Measurements from ENCODE around the gene NANOS2.

The NANOS2 gene

DNA sequence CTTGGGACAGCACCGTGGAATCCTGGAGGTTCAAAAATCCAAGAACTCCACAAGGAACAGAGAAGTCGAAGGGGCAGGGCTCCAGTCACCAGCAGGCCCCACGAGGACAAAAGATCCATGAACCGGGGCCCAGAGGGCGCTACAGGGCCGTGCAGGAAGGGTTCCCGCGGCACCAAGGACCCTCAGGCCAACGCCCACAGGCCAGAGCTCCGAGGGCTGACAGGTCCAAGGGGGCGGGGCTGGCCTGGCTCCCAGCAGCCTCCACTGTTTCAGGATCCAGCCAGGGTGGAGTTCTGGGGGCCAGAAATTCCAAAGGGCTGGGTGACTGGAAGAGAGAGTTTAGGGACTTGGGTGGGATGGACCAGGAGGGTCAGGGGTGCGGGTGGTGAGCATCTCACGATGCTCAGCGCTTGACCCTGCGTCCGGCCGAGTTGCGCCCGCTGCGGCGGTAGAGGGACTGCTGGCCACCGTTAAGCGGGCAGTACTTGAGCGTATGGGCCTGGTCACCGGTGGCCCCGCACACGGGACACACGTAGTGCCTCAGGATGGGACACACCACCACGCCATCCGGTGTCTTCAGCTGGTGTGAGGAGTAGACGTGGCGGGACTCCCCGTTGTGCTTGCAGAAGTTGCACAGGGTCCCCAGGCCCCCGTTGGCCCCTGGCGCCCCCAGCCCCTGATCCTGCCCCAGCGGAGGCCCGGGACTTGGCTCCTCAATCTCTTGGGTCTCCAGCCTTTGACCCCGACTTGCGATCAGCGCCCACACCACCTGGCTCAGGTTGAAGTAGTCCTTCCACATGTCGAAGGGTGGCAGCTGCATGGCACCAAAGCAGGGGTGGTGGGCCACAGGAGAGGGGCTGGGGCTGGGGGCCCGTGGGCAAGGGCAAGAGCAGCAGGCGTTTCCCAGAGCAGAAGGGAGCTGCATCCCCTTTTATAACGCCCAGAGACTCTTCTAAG, at the start of gene NANOS2:
Gene NANOS2, minus strand, starts transcription at position 905 of the 957 bp plus-strand sequence. Its CDS starts 85 bp downstream, at position 820.
- no peak for DNase-seq (ENCODE audit: low read depth)

DNA sequence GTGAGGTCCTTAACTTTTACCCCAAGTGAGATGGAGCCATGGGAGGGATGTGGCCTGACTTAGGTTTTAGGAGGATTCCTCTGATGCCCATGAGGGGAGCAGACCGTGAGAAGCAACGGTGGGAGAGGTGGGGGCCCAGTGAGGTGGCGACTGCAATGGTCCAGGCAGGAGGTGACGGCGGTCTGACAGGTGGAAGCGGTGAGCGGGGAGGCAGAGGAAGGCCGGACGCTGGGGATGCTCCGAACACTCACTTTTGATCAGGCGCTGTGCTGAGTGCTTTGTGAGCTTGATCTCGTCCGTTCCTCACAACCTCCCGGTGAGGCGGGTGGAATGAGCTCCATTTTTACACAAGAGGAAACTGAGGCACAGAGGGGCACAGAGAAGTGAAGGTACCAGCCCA, 47.4 kb upstream of the NANOS2 start:
- no peak for DNase-seq (ENCODE audit: low read depth)

DNA sequence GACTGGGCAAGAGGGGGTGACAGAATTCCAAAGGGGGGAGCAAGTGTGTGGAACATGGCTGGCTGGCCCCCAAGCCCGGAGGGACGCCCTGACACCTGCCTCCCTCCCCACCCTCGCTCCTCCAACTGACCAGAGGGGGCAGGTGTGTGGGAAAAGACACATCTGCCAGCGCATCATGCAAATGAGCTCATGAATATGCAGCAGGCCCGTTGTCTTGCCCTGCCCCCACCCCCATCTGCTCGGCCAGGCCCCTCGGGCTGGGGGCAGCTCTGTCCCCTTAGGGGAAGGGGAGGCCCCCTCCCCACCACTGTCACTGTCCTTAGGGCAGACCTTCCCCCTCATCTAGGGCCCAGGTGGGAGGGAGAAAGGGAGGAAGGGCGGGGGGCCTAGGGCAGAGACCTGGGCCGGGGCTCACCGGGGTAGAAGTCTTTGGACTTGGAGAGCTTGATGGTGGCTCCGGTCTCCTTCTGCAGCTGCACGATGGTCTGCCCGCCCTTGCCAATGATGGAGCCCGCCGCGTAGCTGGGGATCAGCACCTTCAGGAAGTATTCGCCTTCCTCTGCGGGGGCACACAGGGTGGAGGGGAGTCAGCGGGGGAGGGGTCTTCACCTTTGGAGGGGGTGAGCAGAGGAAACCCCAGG, 46.1 kb upstream of the NANOS2 start:
- no peak for DNase-seq (ENCODE audit: low read depth)

DNA sequence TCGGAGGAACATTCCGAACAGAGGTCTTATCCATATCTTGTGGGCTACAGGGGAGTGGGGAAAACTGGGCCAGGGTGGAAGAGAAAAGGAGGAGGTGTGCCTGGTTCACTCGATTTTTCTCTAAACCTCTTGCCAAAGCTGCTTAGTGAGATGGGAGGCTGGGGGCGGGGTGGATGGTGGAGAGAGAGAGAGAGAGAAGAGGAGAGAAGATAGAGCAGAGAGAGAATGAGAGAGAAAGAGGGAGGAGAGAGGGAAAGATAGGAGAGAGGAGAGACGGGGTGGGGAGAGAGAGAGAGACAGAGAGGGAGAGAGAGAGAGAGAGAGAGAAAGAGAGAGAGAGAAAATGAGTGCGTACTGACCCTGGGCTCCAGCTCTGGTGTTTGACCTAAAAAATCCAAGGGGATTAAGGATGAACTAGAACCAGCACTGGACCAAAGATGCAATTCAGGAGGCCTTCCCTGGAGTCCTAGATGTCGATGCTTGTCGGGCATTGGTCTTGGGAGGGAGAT, 45.0 kb upstream of the NANOS2 start:
- DNase-seq (ENCODE audit: low read depth): no peak

DNA sequence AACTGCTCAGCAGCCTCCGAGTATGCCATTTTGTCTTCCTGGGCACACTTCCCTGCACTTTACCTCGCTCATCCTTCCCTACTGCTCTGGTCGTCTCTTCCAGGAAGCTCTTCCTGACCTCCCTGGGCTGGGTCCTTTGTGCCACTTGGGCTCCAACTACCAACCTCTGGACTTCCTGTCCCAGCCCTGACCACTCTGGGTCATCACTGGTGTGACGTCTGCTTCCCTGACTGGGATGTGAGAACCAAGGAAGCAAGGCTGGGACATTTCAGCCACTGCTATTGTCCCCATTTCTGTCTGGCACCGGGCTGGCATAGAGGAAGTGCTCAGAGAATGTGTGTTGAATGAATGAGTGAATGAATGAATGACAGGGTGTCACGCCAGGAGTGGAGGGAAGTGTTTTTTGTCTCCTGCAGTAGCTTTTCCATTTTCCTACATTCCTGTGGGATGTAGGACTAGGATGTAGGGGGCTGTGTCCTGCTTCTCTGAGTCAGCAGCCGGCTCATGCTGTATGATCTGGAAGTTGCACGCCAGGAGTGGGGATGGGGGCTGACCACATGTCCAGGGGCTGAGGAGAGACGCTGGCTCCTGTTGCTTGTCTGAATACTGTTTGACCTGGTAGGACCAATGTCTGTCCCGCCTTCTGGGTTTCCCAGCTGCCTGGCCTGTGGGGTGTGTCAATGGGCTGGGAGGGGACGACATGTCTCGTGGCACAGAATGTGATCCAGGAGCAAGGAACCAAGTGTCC, 44.4 kb upstream of the NANOS2 start:
- DNase-seq (ENCODE audit: low read depth): no peak

DNA sequence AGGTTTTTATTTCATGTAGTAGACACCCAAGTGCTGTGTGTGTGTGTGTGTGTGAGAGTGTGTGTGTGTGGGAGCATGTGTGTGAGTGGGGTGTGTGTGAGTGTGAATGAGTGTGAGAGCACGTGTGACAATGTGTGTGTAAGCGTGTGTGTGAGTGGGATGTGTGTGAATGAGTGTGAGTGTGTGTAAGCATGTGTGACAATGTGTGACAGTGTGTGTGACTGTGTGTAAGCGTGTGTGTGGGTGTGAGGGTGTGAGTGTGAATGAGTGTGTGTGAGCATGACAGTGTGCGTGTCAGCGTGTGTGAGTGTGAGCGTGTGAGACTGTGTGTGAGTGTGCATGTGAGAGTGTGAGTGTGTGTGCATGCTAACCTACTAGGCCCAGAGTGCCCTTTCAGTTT, 43.7 kb upstream of the NANOS2 start:
- DNase-seq (ENCODE audit: low read depth): no peak

DNA sequence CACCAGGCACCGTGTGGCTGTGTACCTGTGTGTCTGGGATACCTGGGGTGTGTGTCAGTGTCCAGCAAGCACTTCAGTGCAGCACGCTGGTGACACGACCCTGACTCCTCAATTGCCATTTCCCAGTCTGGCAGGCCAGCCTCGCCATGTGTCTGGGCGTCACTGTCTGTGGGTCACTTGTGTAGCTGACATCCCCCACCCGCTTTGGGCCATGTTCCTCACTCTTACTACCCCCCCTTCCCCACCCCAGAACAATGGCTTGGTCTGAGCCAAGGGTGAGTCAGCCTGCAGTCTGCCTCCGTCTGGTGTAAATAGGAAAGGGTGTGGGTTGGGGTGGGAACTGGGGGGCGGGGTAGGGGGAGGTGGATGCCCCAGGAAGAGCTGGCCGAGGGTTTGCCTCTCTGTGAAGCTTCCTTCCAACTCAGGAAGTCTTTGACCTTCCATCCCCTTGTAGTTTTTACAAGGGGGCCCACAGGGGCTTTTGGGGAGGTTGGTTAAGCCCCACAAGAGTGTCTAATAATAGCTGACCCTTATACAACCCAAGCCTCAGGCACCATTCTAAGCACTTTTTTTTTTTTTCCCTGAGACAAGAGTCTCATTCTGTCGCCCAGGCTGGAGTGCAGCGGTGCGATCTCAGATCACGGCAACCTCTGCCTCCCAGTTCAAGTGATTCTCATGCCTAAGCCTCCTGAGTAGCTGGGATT, 41.5 kb upstream of the NANOS2 start:
- no peak for DNase-seq (ENCODE audit: low read depth)

DNA sequence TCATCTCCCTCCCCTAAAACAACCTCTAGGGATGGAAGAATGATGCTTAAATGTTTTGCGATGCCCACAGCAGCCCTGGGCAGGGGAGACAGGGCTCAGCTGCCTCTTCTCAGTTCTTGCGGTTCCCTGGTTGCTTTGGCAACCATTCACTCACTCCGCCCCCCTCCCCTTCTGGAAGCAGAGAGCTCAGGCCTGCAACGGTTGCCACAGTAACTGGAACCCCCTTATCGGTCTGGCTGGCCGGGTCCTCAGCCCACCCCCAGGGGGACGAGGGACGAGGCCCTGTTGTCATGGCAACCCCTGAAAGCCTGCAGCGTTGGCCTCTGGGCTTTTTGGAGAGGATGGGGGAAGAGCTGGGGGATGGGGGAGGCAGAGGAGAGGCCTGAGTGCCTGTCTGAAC, 39.6 kb upstream of the NANOS2 start:
- no peak for DNase-seq (ENCODE audit: low read depth)

DNA sequence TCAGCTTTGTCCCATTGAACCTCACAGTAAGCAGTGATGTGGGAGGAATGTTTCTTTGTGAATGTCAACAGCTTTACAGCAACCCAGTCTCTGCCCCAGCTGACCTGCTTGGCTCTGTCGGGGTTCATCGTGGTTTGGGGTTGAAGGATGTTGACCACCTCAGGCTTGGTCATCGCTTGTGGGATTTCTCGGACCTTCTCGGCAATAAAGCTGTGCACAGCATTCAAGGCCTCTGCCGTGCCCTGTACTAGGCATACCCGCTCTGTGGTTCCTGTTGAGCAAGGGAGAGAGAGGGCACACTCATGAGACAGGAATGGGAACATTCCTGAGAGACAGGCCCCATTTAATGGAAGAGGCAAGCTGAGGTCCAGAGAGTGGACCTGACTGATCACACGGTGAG, 39.1 kb upstream of the NANOS2 start:
- no peak for DNase-seq (ENCODE audit: low read depth)

DNA sequence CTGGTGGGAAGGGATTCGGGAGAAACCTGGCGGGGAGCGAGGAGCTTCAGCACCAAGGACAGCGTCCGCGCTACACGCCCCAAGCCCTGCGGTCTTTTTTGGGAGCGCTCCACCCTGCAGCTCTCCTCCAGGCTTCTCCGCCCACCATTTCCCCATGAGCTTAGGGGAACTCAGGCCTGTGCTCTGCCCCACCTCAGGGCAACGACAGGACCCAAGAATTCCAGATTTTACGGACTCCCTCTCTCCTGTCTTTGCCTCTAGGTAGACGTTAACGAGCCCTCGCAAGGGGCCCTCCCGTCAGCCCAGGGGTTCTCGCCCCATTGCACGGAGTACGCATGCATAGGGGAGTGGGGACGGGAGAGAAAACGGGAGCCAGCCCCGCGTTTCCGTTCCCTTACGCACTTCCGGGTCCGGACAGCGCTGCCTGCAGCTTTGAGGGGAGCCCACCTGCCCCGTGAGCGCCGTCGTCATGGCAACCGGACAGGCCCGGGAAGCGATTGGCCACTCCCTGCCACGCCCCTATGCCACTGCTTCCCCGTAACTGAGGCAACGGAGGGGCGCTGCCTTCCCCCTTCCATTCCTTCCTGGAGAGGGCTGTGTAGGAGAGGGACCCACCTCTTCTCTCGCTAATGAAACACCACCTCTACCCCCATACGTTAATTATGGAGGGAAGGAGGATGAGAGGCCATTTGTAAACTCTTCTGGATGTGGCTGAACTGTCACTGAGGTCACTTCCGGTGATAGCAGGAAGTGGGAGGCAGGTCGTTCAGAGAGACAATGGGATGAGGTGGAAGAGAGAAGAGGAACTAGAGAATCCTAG, 38.3 kb upstream of the NANOS2 start:
- peak; percentile 8 for DNase-seq (ENCODE audit: low read depth)

DNA sequence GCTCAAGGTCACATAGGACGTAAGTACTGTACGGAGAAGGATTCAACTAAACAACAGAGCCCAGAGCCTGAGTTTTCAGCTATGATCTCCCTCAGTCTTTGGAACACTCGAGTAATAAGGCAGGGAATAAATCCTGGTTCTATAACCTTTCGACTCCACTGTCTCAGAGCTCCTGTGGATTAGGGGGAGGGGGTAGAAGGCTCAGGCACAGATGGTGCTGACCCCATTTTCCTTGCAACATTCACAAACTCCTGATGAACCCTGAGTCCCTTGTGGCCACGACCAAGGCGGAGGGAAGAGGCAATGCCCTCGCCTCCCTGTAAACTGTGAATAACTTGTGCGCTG, 37.7 kb upstream of the NANOS2 start:
- no peak for DNase-seq (ENCODE audit: low read depth)

DNA sequence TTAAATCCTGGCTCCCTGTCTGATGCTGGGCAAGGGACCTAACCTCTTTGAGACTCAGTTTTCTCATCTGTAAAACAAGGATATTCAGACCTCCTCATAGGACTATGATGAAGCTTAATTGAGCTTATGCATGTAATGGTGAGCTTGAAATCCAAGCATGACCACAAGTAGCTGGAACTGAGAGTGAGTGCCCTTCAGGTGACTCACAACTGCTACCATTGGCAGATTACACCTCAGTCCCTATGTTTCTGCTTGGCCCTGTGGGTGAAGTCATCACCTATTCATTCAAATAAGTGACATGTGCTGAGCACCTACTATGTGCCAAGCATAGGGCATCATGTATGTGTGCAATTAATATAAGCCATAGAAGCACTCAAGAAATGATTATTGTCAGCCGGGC, 33.3 kb upstream of the NANOS2 start:
- no peak for DNase-seq (ENCODE audit: low read depth)

DNA sequence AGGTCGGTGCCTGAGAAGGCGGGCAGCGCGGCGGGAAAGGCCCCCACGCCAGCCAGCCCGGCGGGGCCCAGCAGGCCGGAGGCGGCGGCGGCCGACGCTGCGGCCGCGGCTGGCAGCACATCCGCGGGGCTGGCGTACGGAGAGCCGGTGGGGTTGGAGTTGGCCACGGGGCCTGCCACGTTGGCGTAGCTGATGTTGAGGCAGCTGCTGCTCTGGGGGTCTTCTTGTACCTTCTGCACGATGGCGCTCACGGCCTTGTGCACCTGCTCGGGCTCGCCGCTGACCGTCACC, 25.9 kb upstream of the NANOS2 start:
- no peak for DNase-seq (ENCODE audit: low read depth)

DNA sequence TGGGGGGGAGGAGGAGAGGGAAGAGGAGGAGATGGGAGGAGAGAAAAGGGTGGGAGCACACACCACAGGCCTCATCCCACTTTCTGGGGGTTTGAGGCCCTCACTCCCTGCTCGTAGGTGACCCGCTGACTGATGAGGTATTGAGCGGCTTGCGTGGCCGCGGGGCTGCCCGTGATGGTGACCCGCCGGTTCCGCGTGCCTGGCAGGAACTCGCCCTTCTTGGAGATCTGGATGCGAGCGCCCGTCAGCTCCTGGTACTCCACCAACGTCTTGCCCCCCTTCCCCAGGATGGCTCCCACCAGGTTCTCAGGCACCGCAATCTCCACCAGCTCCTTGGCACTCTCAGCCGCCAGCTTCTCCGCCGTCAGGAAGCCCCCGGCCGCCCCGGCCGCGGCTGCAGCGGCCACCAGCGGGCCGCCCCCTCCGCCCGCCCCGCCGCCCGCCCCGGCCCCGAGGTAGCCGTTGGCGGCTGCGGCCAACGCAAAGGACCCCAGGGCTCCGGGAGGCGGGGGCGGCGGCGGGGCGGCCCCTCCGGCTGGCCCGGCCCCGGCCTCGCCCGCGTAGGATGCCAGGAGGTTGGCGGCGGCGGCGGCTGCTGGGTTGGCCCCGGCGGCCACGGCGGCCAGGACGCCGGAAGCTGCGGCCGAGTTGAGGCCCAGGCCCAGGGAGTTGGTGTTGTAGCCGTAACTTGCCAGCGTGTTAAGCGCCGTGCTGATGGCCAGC, 25.4 kb upstream of the NANOS2 start:
- no peak for DNase-seq (ENCODE audit: low read depth)

DNA sequence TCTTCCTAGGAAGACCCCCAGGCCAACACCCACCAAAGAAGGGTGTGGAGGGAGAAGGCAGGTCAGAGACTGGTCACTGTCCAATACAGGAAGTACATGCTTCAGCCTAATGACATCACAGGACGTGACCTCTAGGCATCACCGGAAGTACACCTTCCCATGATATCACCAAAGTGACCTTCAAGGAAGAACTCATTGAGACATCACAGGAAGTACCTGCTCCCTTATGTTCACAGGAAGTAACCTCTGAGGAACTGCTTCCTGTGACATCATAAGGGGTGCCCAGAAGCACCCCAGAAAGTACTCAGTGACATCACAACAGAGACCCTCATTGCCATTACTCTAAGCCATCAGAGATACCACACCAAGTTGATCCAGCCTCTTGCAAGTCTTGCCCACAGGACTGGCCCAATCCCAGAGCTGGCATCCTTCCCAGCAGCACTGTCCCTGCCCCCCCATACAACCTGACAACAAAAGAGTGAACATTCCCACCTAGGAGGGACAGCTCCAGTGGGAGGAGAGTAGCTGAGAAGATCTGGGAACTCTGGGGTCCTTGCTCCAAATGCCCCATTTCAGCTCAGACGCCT, 24.2 kb upstream of the NANOS2 start:
- no peak for DNase-seq (ENCODE audit: low read depth)

DNA sequence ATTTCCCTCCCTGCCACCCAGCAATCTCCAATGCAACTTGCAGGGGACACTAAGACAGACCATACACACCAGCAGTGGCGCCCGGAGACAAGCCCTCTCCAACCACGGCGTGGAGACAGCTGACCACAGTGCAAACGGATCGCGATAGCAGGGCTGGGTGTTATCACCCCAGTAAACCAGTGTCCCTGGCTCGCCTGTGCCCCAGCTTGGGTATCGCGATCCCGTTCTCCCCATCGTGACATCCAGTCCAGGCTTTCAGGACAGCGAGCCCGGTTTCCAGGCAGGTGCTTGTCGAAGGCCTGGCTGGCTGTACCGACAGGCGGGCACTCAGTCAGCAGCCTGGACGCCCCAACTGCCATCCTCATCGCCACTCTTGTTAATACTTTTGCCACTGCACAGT, 20.7 kb upstream of the NANOS2 start:
- DNase-seq (ENCODE audit: low read depth): no peak

DNA sequence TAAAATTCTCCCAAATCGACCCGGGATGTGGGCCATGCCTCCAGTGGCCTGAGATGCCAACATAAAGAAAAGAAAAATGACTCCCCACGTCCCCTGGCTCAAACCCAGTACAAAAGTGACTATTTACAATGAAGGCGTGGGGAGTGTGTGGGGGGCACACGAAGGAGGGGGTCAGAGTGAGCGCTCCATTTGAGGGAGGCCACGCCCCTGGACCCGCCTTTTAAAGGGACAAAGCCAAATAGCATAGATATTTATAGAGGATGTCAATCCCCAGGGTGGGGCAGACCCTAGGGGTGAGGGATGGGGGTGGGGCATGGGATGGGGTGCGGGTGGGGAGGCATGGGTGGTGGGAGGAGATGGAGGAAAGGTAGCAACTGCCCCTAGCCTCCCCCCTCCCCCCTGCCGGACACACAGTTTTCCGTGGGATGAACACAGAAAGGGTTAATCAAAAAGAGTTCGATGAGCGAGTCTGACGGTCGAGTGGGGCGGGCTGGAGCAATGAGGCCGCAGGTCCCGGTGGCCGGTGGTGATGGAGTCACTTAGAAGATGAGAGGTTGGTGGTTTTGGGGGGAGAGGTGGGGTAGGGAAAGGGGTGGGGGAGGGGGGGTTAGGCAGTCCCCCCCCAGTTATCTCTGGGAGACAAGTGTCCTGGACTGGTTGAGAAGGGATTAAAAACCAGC, 20.1 kb upstream of the NANOS2 start:
- DNase-seq (ENCODE audit: low read depth): no peak

DNA sequence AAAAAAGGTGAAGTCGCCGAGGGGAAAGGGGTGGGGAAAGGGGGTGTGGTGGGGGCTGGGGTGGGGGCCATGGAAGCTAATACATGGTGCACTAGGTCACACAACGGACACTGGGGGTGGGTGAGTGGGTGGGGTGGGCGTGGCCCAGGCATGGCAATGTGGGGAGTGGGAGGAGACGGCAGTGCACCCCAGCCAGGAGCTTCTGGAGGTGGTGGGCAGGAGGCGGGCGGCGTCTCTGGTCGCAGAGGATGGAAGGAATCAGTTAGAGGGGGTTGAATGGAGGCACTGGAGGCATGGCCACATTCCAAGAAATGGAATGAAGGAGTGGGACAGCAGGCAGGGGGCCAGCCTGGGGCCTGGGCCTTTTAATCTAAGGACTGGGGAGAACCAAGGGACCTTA, 19.2 kb upstream of the NANOS2 start:
- no peak for DNase-seq (ENCODE audit: low read depth)

DNA sequence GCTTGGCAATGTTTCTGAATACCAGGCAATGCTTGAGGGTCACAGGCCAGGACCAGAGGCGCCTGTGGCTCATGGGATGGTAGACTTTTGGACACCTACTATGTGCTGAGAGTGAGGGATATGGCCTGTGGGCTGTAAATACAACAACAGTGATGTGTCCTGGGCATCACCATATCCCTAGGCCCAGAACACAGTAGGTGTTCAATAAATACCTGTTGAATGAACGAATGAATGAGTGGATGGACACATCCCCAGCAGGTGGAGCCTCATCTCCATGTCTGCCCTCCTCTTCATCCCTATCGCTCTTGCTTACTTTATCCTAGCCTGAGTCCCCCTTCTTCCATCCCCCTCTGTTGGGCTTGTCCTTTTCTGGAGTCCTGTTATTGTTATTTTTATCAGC, 16.5 kb upstream of the NANOS2 start:
- no peak for DNase-seq (ENCODE audit: low read depth)

DNA sequence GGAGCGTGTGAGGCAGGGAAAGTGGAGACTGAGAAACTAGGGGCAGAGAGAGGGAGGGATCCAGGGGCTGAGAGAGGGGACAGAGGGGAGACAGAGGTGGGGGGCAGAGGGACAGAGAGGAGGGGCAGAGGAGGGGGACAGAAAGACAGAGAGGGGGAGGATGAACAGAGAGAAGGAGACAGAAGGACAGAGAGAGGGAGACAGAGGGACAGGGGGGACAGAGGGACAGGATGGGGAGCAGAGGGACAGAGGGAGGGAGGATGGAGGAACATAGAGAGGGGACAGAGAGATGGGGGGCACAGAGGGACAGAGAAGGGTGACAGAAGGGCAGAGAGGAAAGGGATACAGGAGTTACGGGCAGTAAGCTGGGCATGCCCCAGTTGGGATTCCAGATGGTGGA, 14.7 kb upstream of the NANOS2 start:
- DNase-seq (ENCODE audit: low read depth): no peak

Measured in stromal cell of bone marrow (primary cell).